ENCODE results near the gene TMUB1. TPM values are rescaled to one million over a fixed set of nuclear protein-coding genes. Genes with fewer than 3 reads are reported as not detected.

TMUB1 gene
- total RNA-seq, 1 experiment from 2014 or later, result 73.4 TPM

DNA sequence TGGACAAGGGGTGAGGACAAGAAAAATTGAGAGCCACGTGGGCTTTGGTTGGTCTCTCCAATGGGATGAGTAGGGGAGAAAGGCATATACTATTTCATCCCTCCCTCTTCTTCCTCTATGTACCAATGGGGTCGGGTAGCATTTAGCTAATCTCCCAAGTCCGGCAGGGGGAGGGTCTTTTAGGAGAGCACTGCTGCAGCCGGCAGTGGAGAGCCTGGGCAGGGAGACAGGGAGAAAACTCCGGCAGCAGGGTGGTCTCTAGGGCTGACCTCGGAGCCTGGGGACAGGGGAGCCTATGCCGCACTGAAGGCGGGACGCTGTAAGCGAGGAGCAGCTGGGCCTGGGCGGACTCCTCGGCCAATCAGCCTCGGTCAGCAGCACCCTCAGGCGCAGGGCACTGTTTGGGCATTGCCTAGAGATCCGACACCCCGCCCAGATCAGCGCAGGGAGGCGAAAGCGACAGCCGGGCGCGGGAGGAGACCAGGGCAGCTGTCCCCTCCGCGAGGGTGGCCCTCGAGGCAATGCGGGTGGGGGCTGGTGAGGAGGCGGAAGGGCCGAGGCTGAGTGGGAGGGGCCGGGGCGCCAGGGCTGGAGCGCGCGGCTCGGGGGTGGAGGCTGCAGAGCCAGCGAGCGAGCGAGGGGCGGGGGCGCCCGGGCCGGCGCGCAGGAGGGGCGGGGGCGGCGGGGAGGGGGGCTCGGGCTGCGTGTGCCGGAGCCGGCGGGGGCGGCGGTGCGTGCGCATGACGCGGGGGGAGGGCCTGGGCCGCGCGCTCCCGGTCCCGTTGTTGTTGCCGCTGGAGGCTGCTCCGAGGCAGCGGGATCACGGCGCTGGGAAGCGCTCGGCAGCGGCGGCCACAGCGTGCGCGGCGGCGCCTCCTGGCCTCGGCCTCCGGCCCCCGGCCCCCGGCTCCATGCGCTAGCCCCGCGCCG, 2.7 kb upstream of the TMUB1 start, which contains the start of gene AGAP3:
TSS of gene AGAP3 (plus strand) at position 785 of the 930 bp plus-strand sequence. CDS start 267 bp downstream, outside the sequence.
- DNase-seq (ENCODE audit: low read depth), result peak; percentile 89

DNA sequence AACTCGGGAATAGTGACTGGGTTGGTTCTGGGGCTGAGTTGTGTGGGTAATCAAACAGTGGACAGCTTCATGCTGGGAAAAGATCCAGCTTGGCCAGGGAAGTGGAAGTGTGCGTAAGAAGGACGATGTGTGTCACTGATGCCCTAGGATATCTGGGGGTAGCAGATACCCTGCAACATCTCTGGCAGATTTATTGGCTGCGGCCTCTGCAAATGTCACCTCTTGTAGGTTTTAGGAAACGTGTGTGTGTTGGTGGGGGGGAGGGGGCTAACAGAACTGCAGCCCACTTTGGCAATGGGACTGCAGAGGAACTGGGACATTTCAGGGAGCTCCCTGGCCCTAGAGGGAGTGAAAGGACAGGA, 2.0 kb upstream of the TMUB1 start:
- DNase-seq (ENCODE audit: low read depth), result no peak

DNA sequence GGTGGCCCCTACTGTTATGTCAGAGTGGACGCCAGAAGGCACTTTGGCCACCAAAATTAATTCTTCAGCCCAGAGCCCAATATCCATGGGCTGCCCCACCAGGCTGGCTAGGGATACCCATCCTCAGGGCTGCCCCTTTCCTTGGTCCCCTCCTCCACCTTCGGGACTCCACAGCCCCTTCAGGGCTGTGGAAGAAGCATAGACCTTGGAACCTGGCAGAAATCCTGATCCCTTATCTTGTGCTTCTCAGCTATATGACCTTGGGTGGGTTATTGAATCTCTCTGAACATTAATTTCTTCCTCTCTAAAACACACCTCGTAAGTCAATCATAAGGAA, 499 bp upstream of the TMUB1 start:
- DNase-seq (ENCODE audit: low read depth), result no peak

DNA sequence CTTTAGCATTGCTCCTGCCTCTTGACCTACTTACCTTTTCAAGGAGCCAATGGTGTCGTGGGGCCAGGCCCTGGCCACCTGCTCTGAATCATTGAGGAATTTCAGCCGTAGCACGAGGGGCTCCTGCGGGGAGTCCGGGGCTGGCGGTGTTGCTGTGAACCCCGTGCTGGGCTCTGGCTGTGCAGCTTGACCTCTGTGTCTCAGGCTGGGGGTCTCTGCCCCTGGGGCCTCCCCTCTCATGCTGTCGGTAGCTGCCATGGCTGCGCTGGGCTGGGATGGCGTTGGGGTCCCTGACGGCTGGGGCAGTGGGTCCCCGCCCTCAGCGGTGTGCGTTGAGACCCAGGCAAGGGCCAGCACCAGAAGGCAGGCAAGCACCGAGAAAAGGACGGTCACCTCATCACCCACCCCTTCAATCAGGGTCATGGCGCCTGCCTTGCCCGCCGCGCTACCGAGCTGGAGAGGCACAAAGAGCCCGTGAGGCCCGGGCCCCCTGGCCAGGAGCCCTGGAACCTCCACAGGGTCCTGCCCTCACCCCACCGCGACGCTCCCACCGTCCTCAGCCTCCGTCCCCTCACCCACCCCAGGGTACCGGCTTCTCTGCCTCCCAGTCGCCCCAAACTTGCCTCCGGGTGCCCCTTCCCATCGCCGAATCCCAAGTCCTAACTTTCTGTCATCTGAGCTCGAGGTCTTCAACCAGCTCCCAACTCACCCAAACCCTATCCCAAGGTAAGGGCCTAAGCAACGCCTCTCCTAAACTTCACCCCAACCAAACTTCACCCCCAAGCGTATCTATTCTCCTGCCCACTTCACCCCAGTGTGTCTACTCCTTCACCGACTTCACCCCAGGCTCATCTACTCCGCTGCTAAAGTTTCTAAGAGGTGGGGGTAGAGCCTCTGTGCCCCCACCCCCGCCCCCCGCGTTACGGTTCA, 887 bp downstream of the TMUB1 start:
- DNase-seq (ENCODE audit: low read depth), result no peak

GRCh38 chr7:151081170-151082101, 1.9 kb downstream of the TMUB1 start:
- peak; percentile 48 for DNase-seq (ENCODE audit: low read depth)

GRCh38 chr7:151080522-151081169, 2.6 kb downstream of the TMUB1 start, which contains the start of gene FASTK:
FASTK (minus strand) TSS chr7:151080809; CDS start chr7:151080766, 43 bp downstream.
- peak; percentile 90 for DNase-seq (ENCODE audit: low read depth)

DNA sequence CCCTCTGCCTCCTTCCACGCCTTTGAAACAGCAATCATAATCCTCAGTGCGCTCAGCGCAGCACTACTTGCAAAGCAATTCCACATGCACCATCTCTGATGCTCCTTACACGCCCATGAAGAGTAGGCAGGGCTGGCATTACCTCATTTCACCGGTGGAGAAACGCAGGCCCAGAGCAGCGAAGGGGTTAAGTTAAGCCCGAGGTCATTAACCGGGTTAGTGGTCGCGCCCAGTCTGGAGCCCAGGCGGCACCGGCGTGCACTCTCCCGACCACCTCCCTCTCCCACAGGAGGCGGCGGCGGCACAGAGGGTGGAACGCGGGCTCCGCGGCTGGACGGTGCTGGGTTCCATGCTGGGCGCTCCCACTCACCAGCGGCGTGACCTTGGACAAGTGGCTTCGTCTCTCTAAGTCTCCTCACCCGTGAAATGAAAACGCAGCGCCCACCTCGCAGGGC, 3.2 kb downstream of the TMUB1 start:
- peak; percentile 28 for DNase-seq (ENCODE audit: low read depth)

GRCh38 chr7:151079199-151079910, 3.9 kb downstream of the TMUB1 start:
- DNase-seq (ENCODE audit: low read depth), result no peak

- no peak for DNase-seq (ENCODE audit: low read depth)
Measured at GRCh38 chr7:151078233-151079040, 4.9 kb downstream of the TMUB1 start.

GRCh38 chr7:151077705-151078232, 5.5 kb downstream of the TMUB1 start:
- DNase-seq (ENCODE audit: low read depth), result no peak

- no peak for DNase-seq (ENCODE audit: low read depth)
Measured at GRCh38 chr7:151076863-151077704, 6.2 kb downstream of the TMUB1 start.

GRCh38 chr7:151075978-151076426, 7.3 kb downstream of the TMUB1 start:
- DNase-seq (ENCODE audit: low read depth), result no peak

GRCh38 chr7:151075662-151075971, 7.7 kb downstream of the TMUB1 start:
- DNase-seq (ENCODE audit: low read depth), result no peak

- DNase-seq (ENCODE audit: low read depth), result no peak
Measured at GRCh38 chr7:151074817-151075661, 8.3 kb downstream of the TMUB1 start.

DNA sequence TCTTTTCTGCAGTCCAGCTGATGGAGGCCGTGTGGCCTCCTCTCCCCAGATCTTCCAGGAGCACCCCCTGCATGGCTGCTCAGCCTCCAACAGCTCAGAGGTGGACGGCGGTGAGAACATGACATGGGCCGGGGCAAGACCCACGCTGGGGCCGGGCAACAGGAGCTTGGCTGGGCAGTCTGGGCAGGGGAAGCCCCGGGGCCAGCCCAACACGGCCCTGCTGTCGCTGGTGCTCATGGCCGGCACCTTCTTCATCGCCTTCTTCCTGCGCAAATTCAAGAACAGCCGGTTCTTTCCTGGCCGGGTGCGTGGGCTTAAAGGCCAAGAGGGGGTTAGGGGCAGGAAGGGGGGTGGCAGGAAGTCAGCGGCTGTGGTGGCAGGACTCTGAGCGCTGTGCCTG, 9.3 kb downstream of the TMUB1 start:
- no peak for DNase-seq (ENCODE audit: low read depth)

GRCh38 chr7:151071032-151071866, 12.0 kb downstream of the TMUB1 start:
- DNase-seq (ENCODE audit: low read depth), result no peak

Measured in M059J (cell line).